NCI-H2196 (cell line): ENCODE data around the gene CPTP.
A peak's percentile ranks its signal among the peaks of the same experiment; 100 is the strongest.

ENCODE experiments used
- DNase-seq: peaks from one replicate; lab custom pipeline; 2025; ENCODE audit not compliant: unreplicated experiment; lab: John Stamatoyannopoulos, UW

The CPTP gene

GRCh38 chr1:1332774-1333480 lies 8.3 kb downstream of the CPTP start:
- DNase-seq = no peak

DNA sequence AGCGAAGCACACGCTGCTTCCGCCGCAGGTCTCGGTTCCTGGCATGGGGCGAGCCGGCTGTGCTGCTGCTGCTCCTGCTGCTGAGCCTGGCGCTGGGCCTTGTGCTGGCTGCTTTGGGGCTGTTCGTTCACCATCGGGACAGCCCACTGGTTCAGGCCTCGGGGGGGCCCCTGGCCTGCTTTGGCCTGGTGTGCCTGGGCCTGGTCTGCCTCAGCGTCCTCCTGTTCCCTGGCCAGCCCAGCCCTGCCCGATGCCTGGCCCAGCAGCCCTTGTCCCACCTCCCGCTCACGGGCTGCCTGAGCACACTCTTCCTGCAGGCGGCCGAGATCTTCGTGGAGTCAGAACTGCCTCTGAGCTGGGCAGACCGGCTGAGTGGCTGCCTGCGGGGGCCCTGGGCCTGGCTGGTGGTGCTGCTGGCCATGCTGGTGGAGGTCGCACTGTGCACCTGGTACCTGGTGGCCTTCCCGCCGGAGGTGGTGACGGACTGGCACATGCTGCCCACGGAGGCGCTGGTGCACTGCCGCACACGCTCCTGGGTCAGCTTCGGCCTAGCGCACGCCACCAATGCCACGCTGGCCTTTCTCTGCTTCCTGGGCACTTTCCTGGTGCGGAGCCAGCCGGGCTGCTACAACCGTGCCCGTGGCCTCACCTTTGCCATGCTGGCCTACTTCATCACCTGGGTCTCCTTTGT lies 9.1 kb downstream of the CPTP start:
- no peak for DNase-seq

- no peak for DNase-seq
These were observed 10.2 kb downstream of the CPTP start for GRCh38 chr1:1334835-1335234.

GRCh38 chr1:1335283-1335682 lies 10.7 kb downstream of the CPTP start:
- no peak for DNase-seq

DNA sequence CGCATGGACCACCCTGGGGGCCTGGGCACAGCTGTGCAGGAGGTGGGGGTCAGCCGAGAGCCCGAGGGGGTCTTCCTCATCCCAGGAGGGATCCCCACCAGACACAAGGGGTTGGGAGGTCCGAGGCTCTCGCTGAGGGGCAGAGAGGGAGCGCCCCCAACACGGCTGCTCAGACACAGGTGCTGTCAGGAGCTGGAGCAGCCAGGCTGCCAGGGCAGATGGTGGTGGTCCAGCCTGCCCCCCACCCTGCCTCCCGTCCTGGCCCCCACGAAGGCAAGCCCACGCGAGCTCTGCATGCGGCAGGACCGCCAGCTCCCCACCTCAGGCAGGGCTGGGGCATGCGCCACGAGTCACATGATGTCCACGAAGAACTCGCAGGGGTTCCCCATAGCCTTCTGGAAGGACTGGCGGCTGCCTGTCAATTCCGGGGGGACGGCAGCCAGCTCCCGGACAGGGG lies 11.2 kb downstream of the CPTP start:
- DNase-seq = no peak

GRCh38 chr1:1336446-1336845 lies 11.8 kb downstream of the CPTP start:
- DNase-seq = no peak

GRCh38 chr1:1336931-1337792 lies 12.6 kb downstream of the CPTP start:
- no peak for DNase-seq

DNA sequence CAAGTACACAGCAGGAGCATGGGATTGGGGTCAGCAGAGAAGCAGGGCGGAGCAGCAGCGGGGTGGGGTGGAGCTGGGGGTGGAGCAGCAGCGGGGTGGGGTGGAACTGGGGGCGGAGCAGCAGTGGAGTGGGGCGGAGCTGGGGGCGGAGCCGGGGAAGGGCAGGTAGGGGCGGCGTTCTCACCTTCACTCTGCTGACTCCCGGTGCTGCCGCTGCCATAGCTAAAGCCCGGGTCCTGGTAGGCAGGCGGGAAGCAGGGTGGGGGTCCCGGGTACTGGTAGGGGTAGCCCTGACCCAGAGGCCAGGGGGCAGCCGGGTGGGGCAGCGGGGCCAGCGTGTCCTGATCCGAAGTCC lies 13.2 kb downstream of the CPTP start:
- peak; percentile 40 for DNase-seq

- DNase-seq = no peak
These were observed 13.7 kb downstream of the CPTP start for GRCh38 chr1:1338278-1338677.

- DNase-seq = no peak
These were observed 15.6 kb downstream of the CPTP start for GRCh38 chr1:1340185-1340584.

DNA sequence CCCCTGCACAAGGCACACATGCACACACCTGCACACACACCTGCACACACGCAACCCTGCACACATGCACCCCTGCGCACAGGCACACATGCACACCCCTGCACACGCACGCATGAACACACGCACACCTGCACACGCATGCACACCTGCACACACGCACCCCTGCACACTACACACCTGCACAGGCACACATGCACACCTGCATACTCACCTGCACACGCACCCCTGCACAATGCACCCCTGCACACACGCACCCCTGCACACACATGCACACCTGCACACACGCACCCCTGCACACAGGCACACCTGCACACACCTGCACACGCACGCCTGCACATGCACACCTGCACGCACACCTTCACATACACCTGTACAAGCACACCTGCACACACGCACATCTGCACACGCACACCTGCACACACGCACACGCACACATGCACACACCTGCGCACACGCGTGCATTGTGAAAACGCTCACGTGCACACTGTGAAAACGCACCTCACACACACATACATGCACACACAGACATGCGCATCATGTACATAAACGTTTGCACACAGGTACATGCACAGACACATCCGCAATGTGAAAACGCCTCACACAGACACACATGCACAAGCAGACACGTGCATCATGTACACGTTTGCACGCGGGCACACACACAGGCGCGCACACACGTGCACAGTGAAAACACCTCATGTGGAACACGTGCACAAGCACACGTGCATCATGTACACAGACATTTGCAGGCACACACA lies 16.4 kb downstream of the CPTP start:
- DNase-seq = no peak

- DNase-seq = no peak
These were observed 17.0 kb downstream of the CPTP start for GRCh38 chr1:1341549-1342021.

DNA sequence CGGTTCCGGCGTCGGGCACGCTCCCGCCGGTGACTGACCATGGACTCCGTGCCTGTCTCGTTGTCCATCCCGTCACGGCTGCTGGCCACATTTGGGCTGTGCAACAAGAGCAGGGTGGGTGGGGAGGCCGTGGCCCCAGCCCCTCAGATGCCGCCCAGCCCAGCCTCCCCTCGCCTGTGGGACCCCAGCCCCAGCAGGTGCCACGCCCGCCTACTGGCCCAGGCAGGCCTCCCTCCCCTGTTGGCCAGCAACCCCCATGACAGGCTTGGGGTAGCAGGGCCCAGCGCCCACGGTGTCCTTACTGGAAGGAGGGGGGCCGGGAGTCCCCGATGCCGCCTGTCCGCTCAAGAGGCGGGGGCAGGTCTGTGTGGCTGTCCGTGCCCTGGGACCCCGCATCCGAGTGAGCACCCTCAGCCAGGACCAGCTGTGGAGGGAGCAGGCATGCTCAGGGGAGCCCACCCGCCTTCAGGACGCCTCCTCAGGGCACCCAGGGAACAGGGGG lies 17.5 kb downstream of the CPTP start:
- DNase-seq = no peak

DNA sequence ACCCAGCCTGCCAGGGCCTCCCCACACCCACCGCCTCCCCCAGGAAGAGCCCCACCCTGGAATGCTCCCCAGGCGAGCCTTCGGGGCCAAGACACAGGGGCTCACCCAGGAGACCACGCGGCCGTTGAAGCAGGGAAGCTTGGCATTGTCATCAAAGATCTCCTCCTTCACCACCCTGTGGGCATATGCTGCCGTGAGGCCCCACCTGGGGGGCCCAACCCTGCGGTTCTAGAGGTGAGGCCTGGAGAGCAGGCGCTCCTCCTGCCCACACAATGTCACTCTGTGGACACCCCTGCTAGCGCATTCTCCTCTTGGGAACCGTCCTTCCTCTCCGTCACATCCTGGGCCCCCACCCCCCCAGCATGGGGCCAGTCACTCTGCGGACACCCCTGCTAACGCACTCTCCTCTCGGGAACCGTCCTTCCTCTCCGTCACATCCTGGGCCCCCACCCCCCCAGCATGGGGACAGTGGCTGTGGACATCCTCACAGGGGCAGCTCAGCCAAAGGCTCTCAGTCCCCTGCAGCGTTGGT lies 18.0 kb downstream of the CPTP start:
- no peak for DNase-seq

GRCh38 chr1:1343811-1344421 lies 19.3 kb downstream of the CPTP start:
- no peak for DNase-seq

- DNase-seq = no peak
These were observed 20.2 kb downstream of the CPTP start for GRCh38 chr1:1344655-1345361.

DNA sequence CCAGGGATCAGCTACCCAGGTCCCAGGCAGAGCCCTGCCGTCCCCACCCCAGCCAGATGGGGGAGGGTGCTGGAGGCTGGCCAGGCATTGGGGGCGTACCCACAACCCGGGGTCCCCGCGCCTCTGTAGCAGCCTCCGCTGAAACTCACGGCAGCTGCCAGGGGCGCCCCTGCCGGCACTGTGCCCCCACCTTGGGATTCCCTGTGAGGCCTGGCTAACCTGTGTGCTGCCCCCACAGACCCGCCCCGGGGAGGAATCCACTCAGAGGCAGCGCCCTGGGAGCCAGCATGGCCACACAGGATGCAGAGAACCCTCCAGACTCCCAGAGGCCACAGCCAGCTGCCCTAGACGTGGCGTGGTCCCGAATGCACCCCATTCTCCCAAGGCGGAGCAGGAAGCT lies 20.8 kb downstream of the CPTP start:
- no peak for DNase-seq

DNA sequence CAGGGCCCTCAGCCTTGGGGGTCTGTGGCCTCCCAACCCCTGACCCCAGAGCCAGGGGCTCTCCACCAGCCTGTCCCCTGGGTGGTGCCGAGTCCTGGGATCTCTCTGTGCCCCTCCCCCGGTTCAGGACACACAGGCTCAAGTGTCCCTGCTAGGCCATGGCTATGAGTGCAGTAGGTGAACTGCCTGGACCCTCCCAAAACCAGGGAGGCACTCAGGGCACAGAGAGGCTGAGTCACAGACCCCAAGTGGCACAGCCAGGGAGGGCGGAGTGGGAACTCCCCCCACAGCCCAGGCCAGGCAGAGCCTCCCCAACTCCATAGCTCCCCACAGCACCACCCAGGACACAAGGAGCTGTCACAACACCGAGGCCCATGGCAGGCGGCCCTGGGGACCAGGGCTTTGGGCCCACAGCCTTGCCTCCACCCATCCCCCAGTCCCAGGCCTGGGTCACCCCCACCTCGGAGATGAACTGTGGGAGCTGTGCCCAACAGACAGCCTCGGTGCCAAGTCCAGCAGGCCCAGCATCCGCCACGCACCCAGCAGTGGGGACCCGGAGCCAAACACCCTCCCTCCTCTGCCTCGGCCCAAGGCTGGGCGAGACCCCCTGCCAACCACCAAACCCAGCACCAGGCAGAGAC lies 21.4 kb downstream of the CPTP start:
- no peak for DNase-seq

- DNase-seq = no peak
These were observed 21.9 kb downstream of the CPTP start for GRCh38 chr1:1346501-1346890.
